ENCODE measurements around the gene ITPKB. TPM values are rescaled to one million over a fixed set of nuclear protein-coding genes. Genes with fewer than 3 reads are reported as not detected.

Gene ITPKB
- total RNA-seq, 2 donors from 2014 or later, result 13.0 to 21.1 TPM

DNA sequence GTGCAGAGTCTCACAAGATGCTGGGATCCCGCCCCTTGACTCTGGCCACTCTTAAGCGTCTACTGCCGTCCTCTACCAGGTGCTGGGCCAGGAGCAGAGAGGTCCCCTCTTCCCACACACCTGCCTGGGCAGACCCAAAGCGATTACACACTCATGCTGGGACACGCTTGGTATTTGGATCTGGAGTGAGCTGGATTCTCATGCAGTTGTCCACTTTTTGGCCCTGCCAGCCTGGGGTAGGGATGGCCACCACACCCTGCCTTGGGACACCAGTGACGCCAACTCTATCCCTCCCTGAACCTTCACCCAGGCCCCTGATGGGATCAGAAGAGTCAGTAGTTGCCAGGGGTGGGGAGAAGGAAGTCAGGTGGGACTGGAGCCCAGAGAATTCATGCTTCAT lies 28.6 kb downstream of the ITPKB start:
- H3K4me1 ChIP-seq, result peaks cover 9% of the 10 kb centered on the region

DNA sequence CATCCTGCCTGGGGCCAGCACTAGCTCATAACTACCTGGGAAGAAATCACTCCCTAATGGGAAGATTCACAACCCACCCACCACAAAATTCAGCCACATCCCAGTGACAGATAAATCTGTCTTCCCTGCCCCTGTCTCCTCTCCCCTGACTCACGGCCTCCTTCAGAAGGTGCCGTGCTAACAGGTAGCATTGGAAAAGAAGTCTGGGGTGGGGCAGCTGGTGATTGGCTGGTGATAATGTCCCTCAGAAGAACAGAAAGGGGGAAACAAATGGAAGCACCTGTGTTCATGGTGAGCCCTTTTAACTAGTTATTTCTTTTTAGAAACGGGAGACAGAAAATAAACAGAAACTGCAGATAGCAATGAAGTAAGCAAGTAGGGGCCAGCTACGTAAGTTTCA lies 29.1 kb downstream of the ITPKB start:
- no peak for ATAC-seq
- H3K4me1 ChIP-seq, result peaks cover 9% of the 10 kb centered on the region
- intact Hi-C loops (cut with DNase I), result no loop called here
- 75 to 81% methylated on average over 4 of the region's 4 CpGs for WGBS, 2 donors
- TF ChIP-seq, protein P1, sequence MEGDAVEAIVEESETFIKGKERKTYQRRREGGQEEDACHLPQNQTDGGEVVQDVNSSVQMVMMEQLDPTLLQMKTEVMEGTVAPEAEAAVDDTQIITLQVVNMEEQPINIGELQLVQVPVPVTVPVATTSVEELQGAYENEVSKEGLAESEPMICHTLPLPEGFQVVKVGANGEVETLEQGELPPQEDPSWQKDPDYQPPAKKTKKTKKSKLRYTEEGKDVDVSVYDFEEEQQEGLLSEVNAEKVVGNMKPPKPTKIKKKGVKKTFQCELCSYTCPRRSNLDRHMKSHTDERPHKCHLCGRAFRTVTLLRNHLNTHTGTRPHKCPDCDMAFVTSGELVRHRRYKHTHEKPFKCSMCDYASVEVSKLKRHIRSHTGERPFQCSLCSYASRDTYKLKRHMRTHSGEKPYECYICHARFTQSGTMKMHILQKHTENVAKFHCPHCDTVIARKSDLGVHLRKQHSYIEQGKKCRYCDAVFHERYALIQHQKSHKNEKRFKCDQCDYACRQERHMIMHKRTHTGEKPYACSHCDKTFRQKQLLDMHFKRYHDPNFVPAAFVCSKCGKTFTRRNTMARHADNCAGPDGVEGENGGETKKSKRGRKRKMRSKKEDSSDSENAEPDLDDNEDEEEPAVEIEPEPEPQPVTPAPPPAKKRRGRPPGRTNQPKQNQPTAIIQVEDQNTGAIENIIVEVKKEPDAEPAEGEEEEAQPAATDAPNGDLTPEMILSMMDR (IDR thresholded peaks at IDR 0.05), result no peak
- no peak for TF ChIP-seq POLR2A (IDR thresholded peaks at IDR 0.05)
- H3K4me3 ChIP-seq, result no peak overlapping the region
- H3K27ac ChIP-seq, result no peak overlapping the region
- H3K36me3 ChIP-seq (replicated peaks in 1 of 2; ENCODE audit: insufficient read depth in 1 of 2, low read depth in 2 of 2), result no peaks in the 10 kb centered on the region
- no peaks in the 10 kb centered on the region for H3K9me3 ChIP-seq
- no peak for DNase-seq
- no peaks in the 10 kb centered on the region for H3K27me3 ChIP-seq

More for the DNA sequence above, 28.6 kb downstream of the ITPKB start:
- Histone ChIP-seq H3K4me3 (no peak overlapping the region), H3K27ac (no peak overlapping the region), H3K9me3 (no peaks in the 10 kb centered on the region), H3K27me3 (no peaks in the 10 kb centered on the region), H3K36me3 (replicated peaks in 1 of 2; ENCODE audit: insufficient read depth in 1 of 2, low read depth in 2 of 2) (no peaks in the 10 kb centered on the region)
- DNase-seq (no peak), ATAC-seq (no peak)
- intact Hi-C loops (cut with DNase I), result no loop called here
- no peak for TF ChIP-seq POLR2A (IDR thresholded peaks at IDR 0.05)
- TF ChIP-seq, protein P1 (IDR thresholded peaks at IDR 0.05), result no peak
- 61 to 71% methylated on average over 4 to 6 of the region's 6 CpGs for whole genome bisulfite sequencing, 2 donors

DNA sequence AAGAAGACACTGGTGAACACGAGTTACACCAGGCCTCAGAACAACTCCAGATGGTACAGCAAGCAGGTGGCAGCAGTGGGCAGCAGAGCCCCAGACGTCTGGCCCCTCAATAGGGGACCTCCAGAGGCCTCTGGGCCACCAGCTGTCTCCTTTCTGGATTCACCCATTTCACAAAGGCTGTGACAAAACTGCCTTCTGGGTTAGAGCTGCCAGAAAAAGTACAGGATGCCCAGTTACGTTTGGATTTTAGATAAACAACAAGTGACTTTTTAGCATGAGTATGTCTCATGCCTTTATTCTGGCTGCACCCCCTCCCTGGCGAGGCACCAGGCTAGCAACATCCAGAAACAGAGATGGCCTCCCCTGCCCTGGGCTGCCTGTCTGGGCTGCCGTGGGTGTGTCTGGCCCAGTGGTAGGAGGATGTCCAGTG lies 30.1 kb downstream of the ITPKB start:
- intact Hi-C loops (cut with DNase I), result no loop called here
- ATAC-seq (no peak), DNase-seq (no peak)
- Histone ChIP-seq H3K4me1 (peaks cover 9% of the 10 kb centered on the region), H3K36me3 (replicated peaks in 1 of 2; ENCODE audit: insufficient read depth in 1 of 2, low read depth in 2 of 2) (no peaks in the 10 kb centered on the region), H3K4me3 (no peak overlapping the region), H3K27me3 (no peaks in the 10 kb centered on the region), H3K9me3 (no peaks in the 10 kb centered on the region), H3K27ac (no peak overlapping the region)
- 57 to 59% methylated on average over 3 to 5 of the region's 5 CpGs for WGBS, 2 donors
- TF ChIP-seq, protein P1 (IDR thresholded peaks at IDR 0.05), result no peak
- TF ChIP-seq POLR2A (IDR thresholded peaks at IDR 0.05), result no peak

DNA sequence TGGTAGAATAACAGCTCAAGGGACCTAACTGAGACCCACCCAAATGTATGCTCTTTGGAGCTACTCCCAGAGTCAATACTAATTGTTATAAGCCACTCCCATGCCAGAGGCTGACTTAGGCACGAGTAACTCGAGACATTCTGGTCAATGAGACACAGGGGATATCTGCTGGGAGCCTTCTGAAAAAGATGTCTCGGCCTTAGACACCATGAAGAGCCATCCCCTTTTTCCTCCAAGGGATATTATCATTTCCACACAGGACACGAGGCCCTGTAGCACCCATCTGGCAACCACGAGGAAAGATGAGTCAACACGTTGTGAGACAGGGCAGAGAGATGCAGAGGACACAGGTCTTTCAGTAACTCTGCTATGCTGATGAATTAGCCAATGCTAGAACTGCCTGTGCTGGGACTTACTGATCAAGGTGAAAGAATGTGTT lies 30.7 kb downstream of the ITPKB start:
- no peak for ATAC-seq
- no peak overlapping the region for H3K27ac ChIP-seq
- 53 to 63% methylated on average over 6 of the region's 6 CpGs for WGBS, 2 donors
- no peaks in the 10 kb centered on the region for H3K9me3 ChIP-seq
- no peak for TF ChIP-seq POLR2A (IDR thresholded peaks at IDR 0.05)
- TF ChIP-seq, protein P1 (IDR thresholded peaks at IDR 0.05), result no peak
- H3K4me3 ChIP-seq, result no peak overlapping the region
- no peaks in the 10 kb centered on the region for H3K27me3 ChIP-seq
- DNase-seq, result no peak
- no peaks in the 10 kb centered on the region for H3K36me3 ChIP-seq (replicated peaks in 1 of 2; ENCODE audit: insufficient read depth in 1 of 2, low read depth in 2 of 2)
- peaks cover 14% of the 10 kb centered on the region for H3K4me1 ChIP-seq
- intact Hi-C loops (cut with DNase I), result no loop called here

DNA sequence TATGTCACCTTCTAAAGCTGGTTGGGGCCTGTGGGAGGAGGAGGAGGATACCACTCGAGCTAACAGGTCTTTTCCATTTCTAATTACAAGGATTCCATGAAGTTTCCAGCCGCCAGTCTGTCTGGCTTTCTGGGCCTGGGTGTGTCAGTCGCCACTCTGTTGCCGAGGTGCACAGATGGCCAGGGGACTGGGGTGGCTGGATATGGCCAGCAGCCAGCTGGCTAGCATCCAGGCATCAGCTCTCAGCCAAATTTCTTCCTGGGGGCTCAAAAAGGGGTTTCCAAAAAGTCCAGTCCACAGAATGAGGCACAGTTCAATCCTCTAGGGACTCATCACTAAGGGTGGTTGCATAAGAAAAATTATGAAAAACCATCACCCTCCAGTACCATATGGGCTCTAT lies 32.4 kb downstream of the ITPKB start:
- TF ChIP-seq, protein P1 (IDR thresholded peaks at IDR 0.05), result no peak
- no peak for TF ChIP-seq POLR2A (IDR thresholded peaks at IDR 0.05)
- H3K4me1 ChIP-seq, result peaks cover 24% of the 10 kb centered on the region
- H3K36me3 ChIP-seq (replicated peaks in 1 of 2; ENCODE audit: insufficient read depth in 1 of 2, low read depth in 2 of 2), result no peaks in the 10 kb centered on the region
- 66 to 79% methylated on average over 4 of the region's 4 CpGs for WGBS, 2 donors
- intact Hi-C loops (cut with DNase I), result no loop called here
- no peaks in the 10 kb centered on the region for H3K9me3 ChIP-seq
- no peak overlapping the region for H3K4me3 ChIP-seq
- ATAC-seq, result no peak
- H3K27ac ChIP-seq, result no peak overlapping the region
- H3K27me3 ChIP-seq, result no peaks in the 10 kb centered on the region
- DNase-seq, result no peak
